ENCODE data around the gene MRPL14. TPM values are rescaled to one million over a fixed set of nuclear protein-coding genes. Genes with fewer than 3 reads are reported as not detected.

MRPL14 gene
- total and polyA plus RNA-seq, 9 of the 15 experiments (the other 6 are each of a cell fraction or from before 2014, with no cell fraction given) = 126 to 424 (median 165) TPM

DNA sequence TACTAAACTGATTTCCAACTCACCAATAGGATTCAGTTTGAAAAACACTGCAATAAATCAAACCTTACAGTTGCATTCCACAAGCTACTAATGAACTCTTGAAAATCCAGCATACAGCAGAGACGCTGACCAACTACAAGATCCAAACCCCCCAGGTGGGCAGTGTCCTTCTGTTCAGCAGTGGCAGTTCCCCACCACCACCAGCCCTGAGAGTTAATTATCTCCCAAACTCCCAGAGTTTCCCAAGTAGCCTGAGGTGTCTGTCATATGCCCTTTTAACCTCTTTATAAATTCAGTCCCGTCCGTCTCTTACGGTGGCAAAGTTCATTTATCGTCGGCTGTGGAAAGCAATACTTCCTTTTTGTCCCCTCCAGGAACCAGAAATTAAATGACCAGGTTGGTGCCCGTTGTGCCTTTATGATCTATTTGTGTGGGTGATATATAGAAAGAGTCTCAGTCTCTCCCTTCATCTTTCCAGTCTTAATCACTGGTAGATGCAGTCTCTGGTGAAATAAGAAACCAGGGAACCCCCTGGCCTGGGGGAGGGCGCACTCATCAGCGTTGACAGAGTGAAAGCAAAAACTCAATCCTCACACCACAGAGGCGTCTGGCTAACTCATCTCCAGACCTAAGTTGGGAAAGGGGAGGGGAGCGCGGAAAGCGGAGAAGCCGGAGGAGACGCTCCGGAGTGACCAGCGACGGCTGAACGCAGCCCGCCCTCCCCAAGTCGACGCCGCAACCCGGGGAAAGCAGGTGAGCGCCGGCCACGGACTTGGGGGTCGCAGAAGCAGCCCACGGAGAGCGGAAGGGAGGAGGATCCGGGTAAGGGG is 717 bp downstream of the MRPL14 start (continued):
- no peak for TF ChIP-seq ZBTB5 (IDR thresholded peaks at IDR 0.05)
- TF ChIP-seq, protein P1, sequence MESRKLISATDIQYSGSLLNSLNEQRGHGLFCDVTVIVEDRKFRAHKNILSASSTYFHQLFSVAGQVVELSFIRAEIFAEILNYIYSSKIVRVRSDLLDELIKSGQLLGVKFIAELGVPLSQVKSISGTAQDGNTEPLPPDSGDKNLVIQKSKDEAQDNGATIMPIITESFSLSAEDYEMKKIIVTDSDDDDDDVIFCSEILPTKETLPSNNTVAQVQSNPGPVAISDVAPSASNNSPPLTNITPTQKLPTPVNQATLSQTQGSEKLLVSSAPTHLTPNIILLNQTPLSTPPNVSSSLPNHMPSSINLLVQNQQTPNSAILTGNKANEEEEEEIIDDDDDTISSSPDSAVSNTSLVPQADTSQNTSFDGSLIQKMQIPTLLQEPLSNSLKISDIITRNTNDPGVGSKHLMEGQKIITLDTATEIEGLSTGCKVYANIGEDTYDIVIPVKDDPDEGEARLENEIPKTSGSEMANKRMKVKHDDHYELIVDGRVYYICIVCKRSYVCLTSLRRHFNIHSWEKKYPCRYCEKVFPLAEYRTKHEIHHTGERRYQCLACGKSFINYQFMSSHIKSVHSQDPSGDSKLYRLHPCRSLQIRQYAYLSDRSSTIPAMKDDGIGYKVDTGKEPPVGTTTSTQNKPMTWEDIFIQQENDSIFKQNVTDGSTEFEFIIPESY (CRISPR knock-in tag; IDR thresholded peaks at IDR 0.05) = no peak
- TF ChIP-seq RUNX1 (IDR thresholded peaks at IDR 0.05; ENCODE audit: low read depth) = no peak
- TF ChIP-seq RAD51 (IDR thresholded peaks at IDR 0.05; ENCODE audit: borderline replicate concordance, low read depth) = no peak
- TF ChIP-seq, protein P2, sequence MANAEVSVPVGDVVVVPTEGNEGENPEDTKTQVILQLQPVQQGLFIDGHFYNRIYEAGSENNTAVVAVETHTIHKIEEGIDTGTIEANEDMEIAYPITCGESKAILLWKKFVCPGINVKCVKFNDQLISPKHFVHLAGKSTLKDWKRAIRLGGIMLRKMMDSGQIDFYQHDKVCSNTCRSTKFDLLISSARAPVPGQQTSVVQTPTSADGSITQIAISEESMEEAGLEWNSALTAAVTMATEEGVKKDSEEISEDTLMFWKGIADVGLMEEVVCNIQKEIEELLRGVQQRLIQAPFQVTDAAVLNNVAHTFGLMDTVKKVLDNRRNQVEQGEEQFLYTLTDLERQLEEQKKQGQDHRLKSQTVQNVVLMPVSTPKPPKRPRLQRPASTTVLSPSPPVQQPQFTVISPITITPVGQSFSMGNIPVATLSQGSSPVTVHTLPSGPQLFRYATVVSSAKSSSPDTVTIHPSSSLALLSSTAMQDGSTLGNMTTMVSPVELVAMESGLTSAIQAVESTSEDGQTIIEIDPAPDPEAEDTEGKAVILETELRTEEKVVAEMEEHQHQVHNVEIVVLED (CRISPR knock-in tag; IDR thresholded peaks at IDR 0.05) = no peak
- no peak for TF ChIP-seq ZFPM2 (CRISPR knock-in tag; IDR thresholded peaks at IDR 0.05)
- TF ChIP-seq NFATC3 (IDR thresholded peaks at IDR 0.05) = 0 out of 2 replicates have a peak, but pooled peaks have one; percentile 34
- TF ChIP-seq LARP7 (IDR thresholded peaks at IDR 0.05) = no peak
- TF ChIP-seq DPF2 (IDR thresholded peaks at IDR 0.05) = peak; percentile 71
- TF ChIP-seq, protein P3, sequence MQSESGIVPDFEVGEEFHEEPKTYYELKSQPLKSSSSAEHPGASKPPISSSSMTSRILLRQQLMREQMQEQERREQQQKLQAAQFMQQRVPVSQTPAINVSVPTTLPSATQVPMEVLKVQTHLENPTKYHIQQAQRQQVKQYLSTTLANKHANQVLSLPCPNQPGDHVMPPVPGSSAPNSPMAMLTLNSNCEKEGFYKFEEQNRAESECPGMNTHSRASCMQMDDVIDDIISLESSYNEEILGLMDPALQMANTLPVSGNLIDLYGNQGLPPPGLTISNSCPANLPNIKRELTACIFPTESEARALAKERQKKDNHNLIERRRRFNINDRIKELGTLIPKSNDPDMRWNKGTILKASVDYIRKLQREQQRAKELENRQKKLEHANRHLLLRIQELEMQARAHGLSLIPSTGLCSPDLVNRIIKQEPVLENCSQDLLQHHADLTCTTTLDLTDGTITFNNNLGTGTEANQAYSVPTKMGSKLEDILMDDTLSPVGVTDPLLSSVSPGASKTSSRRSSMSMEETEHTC (IDR thresholded peaks at IDR 0.05) = 0 out of 2 replicates have a peak, but pooled peaks have one; percentile 12
- TF ChIP-seq FOXA1 (IDR thresholded peaks at IDR 0.05; ENCODE audit: borderline replicate concordance) = no peak
- TF ChIP-seq ZNF668 (CRISPR knock-in tag; IDR thresholded peaks at IDR 0.05) = no peak
- peak; percentile 16 for TF ChIP-seq SAP30 (IDR thresholded peaks at IDR 0.05; ENCODE audit: borderline replicate concordance, insufficient read depth, low read depth, low read length, poor library complexity, severe bottlenecking)
- no peak for TF ChIP-seq ID3 (CRISPR knock-in tag; IDR thresholded peaks at IDR 0.05)
- TF ChIP-seq ID3 (tag; IDR thresholded peaks at IDR 0.05) = 0 out of 2 replicates have a peak, but pooled peaks have one; percentile 20
- TF ChIP-seq ZNF12 (CRISPR knock-in tag; IDR thresholded peaks at IDR 0.05) = 0 out of 2 replicates have a peak, but pooled peaks have one; percentile 36
- peak; percentile 15 for TF ChIP-seq HDAC3 (IDR thresholded peaks at IDR 0.05; ENCODE audit: borderline replicate concordance, partially characterized antibody)
- TF ChIP-seq ZNF174 (CRISPR knock-in tag; IDR thresholded peaks at IDR 0.05) = no peak
- 0 out of 2 replicates have a peak, but pooled peaks have one; percentile 19 for TF ChIP-seq CBFA2T2 (conservative IDR thresholded peaks at IDR 0.05)
- peak; percentile 66 for TF ChIP-seq SMAD4 (CRISPR knock-in tag; conservative IDR thresholded peaks at IDR 0.05)
- no peak for TF ChIP-seq DDX20 (tag; IDR thresholded peaks at IDR 0.05; ENCODE audit: low read depth)

Measured in K562 (cell line).